IPS-18a (cell line): ENCODE data around the gene PROM1.

ENCODE experiments used
- H3K27ac ChIP-seq: one replicate; pipeline ENCODE4 v1.5.1; 2013; ENCODE audit warnings: low read length
- H3K27me3 ChIP-seq: one replicate; pipeline ENCODE4 v1.6.1; 2013; ENCODE audit warnings: mild to moderate bottlenecking, low read length; ENCODE audit not compliant: control insufficient read depth, insufficient read depth
- H3K36me3 ChIP-seq: one replicate; pipeline ENCODE4 v1.6.1; 2013; ENCODE audit warnings: low read depth, low read length; ENCODE audit not compliant: control insufficient read depth
- H3K4me1 ChIP-seq: one replicate; pipeline ENCODE4 v1.6.1; 2013; ENCODE audit warnings: low read depth, low read length; ENCODE audit not compliant: control insufficient read depth
- H3K4me3 ChIP-seq: one replicate; pipeline ENCODE4 v1.5.1; 2013; ENCODE audit warnings: low read length
- H3K9ac ChIP-seq: one replicate; pipeline ENCODE4 v1.6.1; 2013; ENCODE audit warnings: mild to moderate bottlenecking, low read length, moderate library complexity
- H3K9me3 ChIP-seq: one replicate; pipeline ENCODE4 v1.6.1; 2013; ENCODE audit warnings: low read depth, low read length; ENCODE audit not compliant: control insufficient read depth

The PROM1 gene

DNA sequence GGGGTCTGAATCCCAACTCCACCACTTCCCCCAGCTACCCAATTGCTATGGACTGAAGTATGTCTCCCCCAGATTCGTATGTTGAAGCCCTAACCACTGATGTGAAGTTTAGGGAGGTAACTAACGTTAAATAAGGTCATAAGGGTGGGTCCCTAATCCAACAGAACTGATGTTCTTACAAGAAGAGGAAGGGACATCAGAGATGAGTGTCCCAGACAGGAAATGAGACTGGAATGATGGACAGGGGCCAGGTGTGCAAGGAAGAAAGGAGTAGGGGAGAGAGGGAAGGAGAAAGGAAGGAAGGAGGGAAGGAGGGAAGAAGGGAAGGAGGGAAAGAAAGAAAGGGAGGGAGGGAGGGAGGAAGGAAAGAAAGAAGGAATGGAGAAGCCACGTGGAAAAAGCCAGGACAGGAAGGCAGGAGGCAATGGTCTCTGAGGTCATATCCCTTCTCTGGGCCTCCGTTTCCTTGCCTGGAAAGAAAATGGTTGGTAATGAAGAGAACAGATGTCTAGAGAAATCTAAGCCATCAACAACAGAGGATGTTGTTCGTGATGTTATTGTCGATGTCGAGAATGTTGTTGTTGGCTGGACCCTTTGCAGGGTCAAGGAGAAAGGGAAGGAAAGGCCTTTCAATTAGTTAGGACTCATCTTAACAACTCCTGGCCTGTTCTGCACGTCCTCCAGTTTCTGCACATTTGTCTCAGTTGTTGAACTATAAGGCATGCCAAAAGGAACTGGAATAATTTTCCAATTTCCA lies 61.8 kb downstream of the PROM1 start:
- no peaks in the 10 kb centered on the region for H3K27me3 ChIP-seq
- peaks cover 23% of the 10 kb centered on the region for H3K36me3 ChIP-seq
- no peak overlapping the region for H3K9ac ChIP-seq
- no peak overlapping the region for H3K4me3 ChIP-seq
- no peaks in the 10 kb centered on the region for H3K4me1 ChIP-seq
- no peaks in the 10 kb centered on the region for H3K9me3 ChIP-seq
- no peak overlapping the region for H3K27ac ChIP-seq

DNA sequence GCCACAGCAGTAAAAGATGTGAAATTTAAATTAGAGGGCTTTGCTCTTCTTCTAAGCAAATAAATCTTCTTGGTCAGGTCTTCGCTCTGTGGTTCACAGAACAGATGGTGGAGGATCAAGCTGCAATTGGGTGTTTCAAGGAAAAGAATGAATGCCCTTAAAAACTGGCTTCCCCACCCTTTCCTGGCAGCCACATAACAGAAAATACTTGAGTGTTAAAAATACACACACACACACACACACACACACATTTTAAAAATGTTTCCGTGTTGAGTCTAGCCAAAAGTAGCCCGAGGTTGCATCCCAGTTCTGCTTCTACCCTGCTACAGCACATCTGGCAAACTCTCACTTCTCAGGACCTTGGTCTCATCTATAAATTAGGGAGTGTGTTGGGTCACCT lies 64.2 kb downstream of the PROM1 start:
- H3K27ac ChIP-seq: no peak overlapping the region
- H3K9me3 ChIP-seq: no peaks in the 10 kb centered on the region
- no peaks in the 10 kb centered on the region for H3K4me1 ChIP-seq
- H3K36me3 ChIP-seq: peaks cover 40% of the 10 kb centered on the region
- H3K27me3 ChIP-seq: no peaks in the 10 kb centered on the region
- H3K4me3 ChIP-seq: no peak overlapping the region
- no peak overlapping the region for H3K9ac ChIP-seq

DNA sequence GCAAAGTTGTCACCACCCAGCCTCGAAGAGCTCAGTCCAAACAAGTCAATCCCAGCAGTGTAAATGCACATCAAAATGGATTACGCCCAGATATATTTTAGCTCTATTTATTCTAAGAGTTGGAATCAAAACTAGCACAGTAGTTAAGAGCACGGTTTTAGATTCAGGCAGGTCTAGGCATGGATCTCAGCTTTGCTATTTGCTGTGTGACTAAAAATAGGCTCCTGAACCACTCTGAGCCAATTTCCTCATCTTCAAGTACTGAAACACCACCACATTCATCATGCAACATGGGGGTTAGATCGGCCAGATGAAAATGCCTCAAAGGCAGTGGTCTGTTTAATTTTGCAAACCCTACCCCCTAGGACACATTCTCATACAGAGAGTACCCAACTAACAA lies 65.0 kb downstream of the PROM1 start:
- Histone ChIP-seq H3K4me3 (no peak overlapping the region), H3K9me3 (no peaks in the 10 kb centered on the region), H3K27ac (no peak overlapping the region), H3K9ac (no peak overlapping the region), H3K27me3 (no peaks in the 10 kb centered on the region), H3K4me1 (no peaks in the 10 kb centered on the region), H3K36me3 (peaks cover 44% of the 10 kb centered on the region)

DNA sequence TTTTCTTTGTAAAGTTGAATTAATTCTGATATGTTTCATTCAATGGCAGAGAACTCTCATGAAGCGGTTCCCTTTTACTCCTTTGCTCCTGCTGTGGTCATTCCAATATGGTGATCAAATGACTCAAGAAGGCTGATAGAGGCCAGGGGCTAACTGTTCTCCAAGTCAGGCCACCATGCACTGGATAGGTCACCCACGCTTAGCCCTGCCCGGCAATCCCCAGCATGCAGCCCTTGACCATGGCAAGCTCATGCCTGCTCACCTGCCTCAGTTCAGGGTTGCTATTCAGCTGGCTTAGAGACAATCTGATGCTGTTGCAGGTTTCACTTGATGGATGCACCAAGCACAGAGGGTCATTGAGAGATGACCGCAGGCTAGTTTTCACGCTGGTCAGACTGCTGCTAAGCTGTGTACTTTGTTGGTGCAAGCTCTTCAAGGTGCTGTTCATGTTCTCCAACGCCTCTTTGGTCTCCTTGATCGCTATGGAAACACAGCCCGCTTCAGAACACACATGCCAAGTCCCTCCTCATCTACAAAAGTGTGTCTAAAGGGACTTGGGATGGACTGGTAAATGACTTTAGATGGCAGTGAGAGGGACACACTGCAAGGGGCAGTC lies 65.7 kb downstream of the PROM1 start:
- Histone ChIP-seq H3K36me3 (peaks cover 46% of the 10 kb centered on the region), H3K4me3 (no peak overlapping the region), H3K4me1 (no peaks in the 10 kb centered on the region)

DNA sequence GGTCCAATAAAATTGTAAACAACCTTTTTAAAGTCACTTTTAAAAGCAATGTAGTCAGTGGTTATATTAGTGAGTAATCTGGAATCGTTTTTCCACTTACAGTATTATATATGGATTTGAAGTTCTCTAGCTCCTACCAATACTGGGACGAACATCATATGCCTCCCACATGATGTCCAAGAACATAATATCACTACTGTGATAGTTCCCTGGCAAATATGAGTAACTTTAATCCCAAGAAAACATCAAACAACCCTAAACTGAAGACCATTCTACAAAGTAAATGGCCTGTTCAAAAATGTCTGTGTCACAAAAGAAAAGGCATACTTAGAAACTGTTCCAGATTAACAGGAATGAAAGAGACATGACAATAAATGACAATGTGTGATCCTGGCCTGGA lies 67.3 kb downstream of the PROM1 start:
- no peaks in the 10 kb centered on the region for H3K27me3 ChIP-seq
- no peaks in the 10 kb centered on the region for H3K4me1 ChIP-seq
- no peak overlapping the region for H3K9ac ChIP-seq
- no peaks in the 10 kb centered on the region for H3K9me3 ChIP-seq
- no peak overlapping the region for H3K4me3 ChIP-seq
- H3K27ac ChIP-seq: no peak overlapping the region
- H3K36me3 ChIP-seq: peaks cover 38% of the 10 kb centered on the region

More for the DNA sequence above, 65.7 kb downstream of the PROM1 start:
- Histone ChIP-seq H3K9ac (no peak overlapping the region), H3K9me3 (no peaks in the 10 kb centered on the region), H3K27ac (no peak overlapping the region), H3K27me3 (no peaks in the 10 kb centered on the region)

DNA sequence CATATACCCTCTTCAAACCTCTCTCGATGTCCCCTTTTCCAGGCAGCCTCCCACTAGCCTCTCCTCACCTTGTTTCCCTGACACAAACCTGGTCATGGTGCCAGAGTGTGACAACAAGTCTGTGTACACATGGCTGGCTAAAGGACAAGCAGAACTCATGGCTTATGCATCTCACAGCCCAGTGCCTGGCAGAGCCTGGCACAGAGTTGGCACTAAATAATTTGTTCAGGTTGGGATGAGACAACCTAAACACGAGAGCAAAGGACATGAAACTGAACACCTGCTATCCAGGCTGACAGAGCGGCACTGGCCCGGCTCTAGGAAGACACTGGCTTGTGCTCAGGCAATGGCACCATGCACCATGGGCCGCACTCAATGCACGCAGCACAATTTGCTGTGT lies 72.7 kb downstream of the PROM1 start:
- Histone ChIP-seq H3K9ac (no peak overlapping the region), H3K27me3 (no peaks in the 10 kb centered on the region), H3K4me3 (no peak overlapping the region), H3K36me3 (peaks cover 54% of the 10 kb centered on the region), H3K9me3 (no peaks in the 10 kb centered on the region), H3K4me1 (no peaks in the 10 kb centered on the region), H3K27ac (no peak overlapping the region)

DNA sequence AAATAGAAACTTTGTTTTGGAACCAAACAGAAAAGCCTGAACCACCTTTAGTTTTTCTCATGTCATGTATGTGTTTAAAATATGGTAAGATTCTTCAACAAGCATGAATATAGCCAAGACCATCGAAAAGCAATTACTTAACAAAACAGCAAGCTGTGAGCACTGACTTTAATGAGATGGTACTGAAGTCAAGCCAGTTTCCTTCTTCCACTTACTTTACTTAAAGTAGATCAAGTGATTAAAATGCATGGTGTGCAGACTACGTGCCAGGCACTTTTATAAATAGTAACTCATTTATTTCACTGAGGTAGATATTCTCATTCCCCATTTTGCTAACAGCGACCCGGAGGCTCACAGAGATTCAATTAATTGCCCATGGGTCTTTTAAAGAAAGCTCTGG lies 74.7 kb downstream of the PROM1 start:
- no peaks in the 10 kb centered on the region for H3K27me3 ChIP-seq
- no peak overlapping the region for H3K4me3 ChIP-seq
- peaks cover 50% of the 10 kb centered on the region for H3K36me3 ChIP-seq
- no peak overlapping the region for H3K27ac ChIP-seq
- no peak overlapping the region for H3K9ac ChIP-seq
- no peaks in the 10 kb centered on the region for H3K4me1 ChIP-seq
- no peaks in the 10 kb centered on the region for H3K9me3 ChIP-seq

DNA sequence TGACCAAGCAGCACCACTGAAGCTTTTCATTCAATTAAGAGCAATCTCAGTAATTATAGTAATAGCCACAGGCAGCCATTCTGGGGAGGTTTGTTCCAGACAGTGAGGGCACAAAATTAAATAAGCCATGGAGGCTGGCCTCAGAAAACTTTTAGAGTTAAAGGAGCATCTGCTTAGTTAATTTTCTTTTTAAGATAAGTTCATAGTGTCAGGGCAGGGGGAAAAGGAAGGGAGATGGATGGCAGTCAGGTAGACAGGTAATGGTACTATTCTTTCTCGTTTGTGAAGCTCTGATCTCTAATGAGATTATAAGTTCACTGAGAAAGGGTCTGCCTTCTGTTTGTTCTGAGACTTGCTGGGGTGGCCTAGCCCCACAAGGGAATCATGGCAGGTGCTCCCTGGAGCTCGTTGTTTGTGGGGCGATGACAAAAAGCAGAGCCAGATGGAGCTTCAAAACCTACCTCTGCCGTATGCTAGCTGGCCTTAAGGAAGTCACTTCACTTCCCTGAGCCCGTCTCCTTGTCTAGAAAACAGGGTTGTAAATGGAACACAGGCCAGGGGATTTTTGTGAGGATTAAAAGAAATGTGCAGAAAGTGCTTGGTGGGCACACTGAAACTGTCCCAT lies 76.2 kb downstream of the PROM1 start:
- Histone ChIP-seq H3K4me1 (no peaks in the 10 kb centered on the region), H3K36me3 (peaks cover 43% of the 10 kb centered on the region), H3K27ac (no peak overlapping the region), H3K27me3 (no peaks in the 10 kb centered on the region), H3K4me3 (no peak overlapping the region), H3K9ac (no peak overlapping the region), H3K9me3 (no peaks in the 10 kb centered on the region)

DNA sequence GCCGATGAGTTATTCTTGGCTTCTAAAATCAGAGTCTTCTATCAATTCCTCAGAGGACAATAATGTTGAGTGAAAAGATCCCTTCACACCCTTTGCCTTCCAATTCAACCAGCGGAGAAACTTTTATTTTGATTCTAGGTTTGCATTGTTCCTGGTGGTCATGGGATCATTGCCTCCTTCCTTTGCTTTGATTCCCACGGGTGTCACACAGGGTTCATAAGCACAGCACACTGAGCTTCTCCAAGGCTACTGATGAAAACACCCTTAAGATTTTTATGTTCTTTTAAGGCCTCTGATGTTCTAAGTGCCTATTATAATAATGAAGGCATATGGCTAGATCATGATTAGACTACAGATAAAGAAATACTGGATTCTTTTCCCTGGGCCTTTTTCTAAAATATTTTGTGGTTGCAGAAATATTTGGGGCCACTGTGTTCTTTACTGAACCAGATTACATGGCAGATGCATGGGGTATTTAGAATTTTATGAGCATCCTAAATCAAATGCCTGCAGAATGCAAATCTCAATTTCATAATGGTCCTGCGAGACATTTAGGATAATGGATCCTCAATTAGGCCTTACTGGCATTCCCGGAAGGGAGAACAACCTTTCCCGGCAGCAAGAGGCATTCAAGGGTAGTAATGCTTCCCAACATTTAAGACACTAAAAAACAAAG lies 76.9 kb downstream of the PROM1 start:
- Histone ChIP-seq H3K4me3 (no peak overlapping the region), H3K9ac (no peak overlapping the region), H3K4me1 (no peaks in the 10 kb centered on the region), H3K9me3 (no peaks in the 10 kb centered on the region), H3K36me3 (peaks cover 43% of the 10 kb centered on the region), H3K27ac (no peak overlapping the region), H3K27me3 (no peaks in the 10 kb centered on the region)

DNA sequence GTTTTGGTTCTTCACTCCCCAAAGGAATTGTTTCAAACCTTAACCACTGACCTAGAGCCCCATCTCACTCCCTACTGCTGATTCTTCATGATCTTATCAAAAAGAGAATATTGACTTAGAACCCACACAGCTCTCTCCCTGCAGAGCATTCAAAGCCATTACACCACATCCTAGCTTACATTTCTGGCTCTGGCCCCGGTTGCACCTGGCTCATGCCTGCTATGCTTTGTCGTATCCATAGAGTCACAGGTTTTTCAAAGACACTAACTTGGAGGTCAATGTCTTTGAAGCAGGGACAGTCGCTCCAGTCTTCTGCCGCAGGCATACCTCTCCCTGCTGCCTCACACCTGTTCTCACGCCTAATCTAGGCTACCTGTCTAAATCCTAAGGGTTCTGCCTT lies 78.1 kb downstream of the PROM1 start:
- Histone ChIP-seq H3K4me3 (no peak overlapping the region), H3K4me1 (peaks cover 3% of the 10 kb centered on the region), H3K9ac (no peak overlapping the region), H3K9me3 (no peaks in the 10 kb centered on the region), H3K27ac (no peak overlapping the region), H3K27me3 (no peaks in the 10 kb centered on the region), H3K36me3 (peaks cover 35% of the 10 kb centered on the region)

DNA sequence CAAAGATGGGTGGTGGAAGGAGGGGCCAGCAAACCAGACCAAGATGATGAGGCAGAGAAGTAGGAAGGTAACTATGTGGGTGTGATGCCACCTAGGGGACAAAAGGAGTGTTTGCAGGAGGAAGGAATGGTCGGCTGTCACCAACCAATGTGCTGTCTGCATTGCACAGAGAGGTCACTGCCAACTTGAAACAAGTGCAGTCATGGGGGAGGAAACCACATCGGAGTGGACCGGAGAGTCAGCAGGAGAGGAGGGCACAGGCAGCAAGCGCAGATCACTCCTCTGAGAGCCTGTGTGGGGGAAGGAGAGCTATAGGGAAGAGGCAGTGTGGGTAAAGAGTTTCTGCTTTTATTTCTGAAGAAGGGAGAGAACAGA lies 82.4 kb downstream of the PROM1 start:
- H3K9me3 ChIP-seq: no peaks in the 10 kb centered on the region
- no peak overlapping the region for H3K4me3 ChIP-seq
- no peak overlapping the region for H3K27ac ChIP-seq
- peaks cover 3% of the 10 kb centered on the region for H3K4me1 ChIP-seq
- H3K27me3 ChIP-seq: no peaks in the 10 kb centered on the region
- peaks cover 22% of the 10 kb centered on the region for H3K36me3 ChIP-seq
- no peak overlapping the region for H3K9ac ChIP-seq
